HG03520 (cell line): ENCODE results near the gene APOL1.
"Not testable (repeated sequence)": the region's sequence is repeated elsewhere in the genome, so short reads cannot be mapped to it uniquely, and the experiment has no call there.

ENCODE experiments used
- ATAC-seq: cut with Tn5 transposase; IDR thresholded peaks from one replicate; pipeline ENCODE4 v1.9.1; 2021; ENCODE audit warnings: mild to moderate bottlenecking, moderate library complexity; ENCODE audit not compliant: unreplicated experiment

Gene APOL1

DNA sequence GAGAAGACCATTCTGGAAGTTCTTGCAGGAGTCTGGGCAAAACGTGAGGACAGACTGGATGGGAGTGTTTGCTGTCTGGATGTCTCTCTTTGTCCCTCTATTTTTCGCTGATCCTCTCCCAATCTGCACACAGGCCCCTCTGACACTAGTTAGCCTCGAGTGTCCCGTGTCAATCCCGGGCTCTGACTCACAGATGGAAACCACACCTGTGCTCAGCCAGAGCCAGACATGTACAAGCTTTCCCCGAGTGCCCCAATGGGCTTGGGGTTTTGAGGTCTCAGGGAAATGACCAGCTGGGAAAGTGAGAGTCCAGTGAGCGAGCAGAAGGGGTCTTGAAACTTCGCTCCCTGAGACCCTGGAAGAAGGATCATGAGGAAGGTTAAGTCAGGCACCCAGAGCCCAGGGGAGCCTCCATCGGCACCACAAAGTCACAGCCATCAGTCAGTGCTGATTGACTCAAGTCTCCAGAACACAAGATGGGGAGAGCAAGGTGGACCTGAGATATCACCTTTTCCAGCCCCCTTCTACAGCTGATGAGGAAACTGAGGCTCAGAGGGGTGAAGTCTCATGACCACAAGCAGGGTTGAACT is 27.5 kb upstream of the APOL1 start:
- ATAC-seq, result no peak

GRCh38 chr22:36226189-36226588 is 26.7 kb upstream of the APOL1 start:
- ATAC-seq, result no peak

GRCh38 chr22:36227396-36227795 is 25.5 kb upstream of the APOL1 start:
- no peak for ATAC-seq

DNA sequence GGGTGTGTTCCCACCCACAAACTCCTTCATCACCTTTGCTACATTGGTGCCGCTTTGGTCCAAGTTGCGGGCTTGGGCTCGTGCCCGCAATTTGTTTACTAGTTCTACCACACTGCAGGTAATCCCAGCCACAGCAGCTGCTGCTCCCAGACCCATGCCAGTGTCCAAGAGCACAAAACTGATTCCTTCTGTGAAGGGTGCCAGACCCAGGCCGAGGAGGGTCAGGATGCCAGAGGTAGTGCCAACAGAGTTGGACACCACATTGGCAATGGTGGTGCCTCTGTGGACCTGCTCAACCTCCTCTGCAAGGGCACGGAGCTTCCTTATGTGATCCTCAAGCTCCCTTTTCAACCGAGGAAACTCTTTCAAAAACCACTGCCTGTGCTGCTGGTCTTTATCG is 25.1 kb upstream of the APOL1 start:
- ATAC-seq, result no peak

- not testable (repeated sequence) for ATAC-seq
These were observed 24.6 kb upstream of the APOL1 start for GRCh38 chr22:36228369-36228768.

GRCh38 chr22:36228944-36229343 is 24.0 kb upstream of the APOL1 start:
- no peak for ATAC-seq

GRCh38 chr22:36229649-36230048 is 23.3 kb upstream of the APOL1 start:
- not testable (repeated sequence) for ATAC-seq

- not testable (repeated sequence) for ATAC-seq
These were observed 21.9 kb upstream of the APOL1 start for GRCh38 chr22:36231051-36231450.

GRCh38 chr22:36232715-36233401 is 20.1 kb upstream of the APOL1 start:
- ATAC-seq, result no peak

DNA sequence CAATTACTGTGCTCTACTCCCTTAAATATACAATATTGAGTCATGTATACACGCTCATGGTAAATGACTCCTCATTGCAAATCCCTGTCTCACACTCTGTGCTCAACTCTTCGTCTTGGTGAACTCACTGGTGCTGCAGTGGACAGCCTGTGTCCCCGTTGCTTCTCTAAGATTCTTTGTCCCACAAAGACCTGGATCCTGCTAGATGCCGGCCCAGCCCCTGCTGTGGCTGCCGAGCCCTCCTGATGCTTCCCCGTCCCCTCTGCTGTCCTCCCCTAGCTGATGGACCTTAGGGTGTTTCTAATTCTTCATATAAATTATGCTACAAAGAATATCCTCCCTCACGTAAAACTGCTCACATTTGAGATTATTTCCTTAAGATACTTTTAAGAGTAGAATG is 19.1 kb upstream of the APOL1 start:
- no peak for ATAC-seq

GRCh38 chr22:36234213-36234612 is 18.7 kb upstream of the APOL1 start:
- no peak for ATAC-seq

DNA sequence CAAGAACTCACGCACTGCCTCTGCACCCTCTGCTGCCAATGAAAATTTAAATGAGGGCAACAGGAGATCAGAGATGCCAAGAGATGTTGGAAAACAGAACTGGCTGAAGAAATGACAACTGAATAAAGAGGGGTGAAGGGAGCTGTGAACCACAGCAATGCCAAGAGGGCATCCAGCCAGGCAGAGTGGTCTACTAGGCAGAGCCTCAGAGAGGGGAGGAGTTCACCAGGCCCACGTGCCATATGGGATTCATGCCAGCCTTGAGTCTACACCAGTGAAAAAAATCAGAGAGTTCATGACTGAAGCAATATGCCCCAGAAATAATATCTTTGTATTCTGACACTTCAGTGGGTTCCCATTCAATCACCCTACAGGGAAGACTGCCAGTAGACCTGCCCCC is 18.0 kb upstream of the APOL1 start:
- ATAC-seq, result no peak

- ATAC-seq, result no peak
These were observed 17.3 kb upstream of the APOL1 start for GRCh38 chr22:36235585-36235984.

GRCh38 chr22:36236388-36237319 is 16.3 kb upstream of the APOL1 start:
- no peak for ATAC-seq

DNA sequence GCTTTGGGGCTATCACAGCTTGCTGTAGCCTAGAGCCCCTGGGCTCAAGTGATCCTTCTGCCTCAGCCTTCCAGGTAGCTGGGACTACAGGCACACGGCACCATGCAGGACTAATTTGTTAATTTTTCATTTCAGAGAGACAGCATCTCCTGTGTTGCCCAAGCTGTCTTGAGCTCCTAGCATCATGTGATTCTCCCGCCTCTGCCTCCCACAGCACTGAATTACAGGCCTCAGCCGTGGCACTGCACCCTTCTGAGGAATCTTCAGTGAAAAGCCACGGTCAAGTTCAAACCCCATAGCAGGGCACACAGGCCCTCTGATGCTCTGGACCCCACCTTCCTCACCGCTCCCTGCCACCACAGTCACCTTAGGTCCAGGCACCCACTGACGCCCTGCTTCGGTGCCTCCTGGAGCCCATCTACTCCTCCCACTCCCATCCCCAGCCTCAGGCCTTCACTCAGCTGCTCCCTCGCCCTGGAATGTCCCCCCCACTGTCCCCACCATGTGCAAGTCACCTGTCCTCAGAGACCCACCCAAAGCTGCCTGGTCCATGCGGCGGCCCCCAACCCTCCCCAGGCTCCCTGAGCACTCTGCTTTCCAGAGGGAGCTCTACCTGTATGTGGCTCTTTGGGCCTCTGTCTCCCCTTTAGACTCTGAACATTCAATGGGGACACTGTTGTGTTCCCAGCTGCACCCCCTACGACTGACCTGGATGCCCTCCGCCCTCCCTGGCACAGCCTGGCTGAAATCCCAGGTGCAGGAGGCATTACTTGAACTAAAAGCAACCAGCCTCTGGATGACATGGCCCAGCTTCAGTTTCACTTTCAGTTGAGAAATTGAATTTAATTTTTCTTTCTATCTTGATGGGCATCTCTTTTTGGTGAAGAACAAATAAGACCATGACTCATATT is 15.2 kb upstream of the APOL1 start:
- no peak for ATAC-seq

- no peak for ATAC-seq
These were observed 14.4 kb upstream of the APOL1 start for GRCh38 chr22:36238373-36239149.

GRCh38 chr22:36239150-36239400 is 13.9 kb upstream of the APOL1 start:
- ATAC-seq, result no peak

- ATAC-seq, result peak; percentile 92
These were observed 13.3 kb upstream of the APOL1 start, which contains the start of gene APOL2 for GRCh38 chr22:36239401-36240171. Gene APOL2, minus strand, starts transcription at chr22:36239527. Its CDS starts 6,365 bp downstream, at chr22:36233162.

DNA sequence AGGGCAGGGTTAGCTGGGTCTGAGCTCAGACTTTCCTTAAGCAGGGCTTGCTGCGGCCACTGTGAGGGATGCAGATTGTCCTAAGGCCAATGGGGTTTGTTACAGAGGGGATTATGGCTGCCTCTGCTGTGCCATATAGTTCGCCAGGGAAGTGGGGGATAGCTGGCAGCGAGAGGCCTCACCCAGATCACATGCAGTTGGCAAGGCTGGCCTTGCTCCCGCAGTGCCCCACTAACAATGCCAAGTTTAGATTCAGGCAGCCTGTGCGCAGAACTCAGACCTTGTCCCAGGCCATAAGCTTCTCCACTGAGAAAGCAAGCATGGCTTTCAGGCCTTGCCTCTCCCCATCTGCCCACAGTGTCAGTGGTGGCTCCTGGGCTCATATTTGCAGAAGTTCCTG is 8.9 kb upstream of the APOL1 start:
- no peak for ATAC-seq
